Trophoblast cell (in vitro differentiated cells and primary cell): ENCODE results near the gene HLCS.

Experiments used
- DNase-seq, 2 donors: peaks; one replicate each; pipeline ENCODE4 v3.0.0-alpha.2; 2016
- H2AFZ ChIP-seq: 2 replicates; pipeline ENCODE4 v1.6.1; 2013; ENCODE audit warnings: low read length, moderate library complexity, mild to moderate bottlenecking; ENCODE audit not compliant: insufficient read depth, poor library complexity
- H2AK5ac ChIP-seq: 2 replicates; pipeline ENCODE4 v1.6.1; 2013; ENCODE audit warnings: mild to moderate bottlenecking, low read length
- H2BK120ac ChIP-seq: 2 replicates; pipeline ENCODE4 v1.6.1; 2013; ENCODE audit warnings: low read length, mild to moderate bottlenecking, moderate library complexity; ENCODE audit not compliant: insufficient read depth, poor library complexity
- H2BK12ac ChIP-seq: 2 replicates; pipeline ENCODE4 v1.6.1; 2013; ENCODE audit warnings: mild to moderate bottlenecking, low read length, moderate library complexity
- H2BK5ac ChIP-seq: 2 replicates; pipeline ENCODE4 v1.6.1; 2013; ENCODE audit warnings: low read length, low read depth, moderate library complexity, mild to moderate bottlenecking; ENCODE audit not compliant: poor library complexity
- H3K14ac ChIP-seq: 2 replicates; pipeline ENCODE4 v1.6.1; 2013; ENCODE audit warnings: mild to moderate bottlenecking, low read length
- H3K18ac ChIP-seq: 2 replicates; pipeline ENCODE4 v1.6.1; 2013; ENCODE audit warnings: mild to moderate bottlenecking, low read length
- H3K23ac ChIP-seq: 2 replicates; pipeline ENCODE4 v1.6.1; 2013; ENCODE audit warnings: low read length
- H3K27ac ChIP-seq: 2 replicates; pipeline ENCODE4 v1.5.1; 2013; ENCODE audit warnings: low read depth, mild to moderate bottlenecking, inconsistent platforms, low read length, moderate library complexity
- H3K27me3 ChIP-seq: 2 replicates; pipeline ENCODE4 v1.6.1; 2013; ENCODE audit warnings: inconsistent platforms, mild to moderate bottlenecking, low read length, moderate library complexity; ENCODE audit not compliant: insufficient read depth
- H3K36me3 ChIP-seq, 2 experiments: 1 replicate in 1 of 2; 2 replicates in 1 of 2; pipeline ENCODE4 v1.6.1; 2013; ENCODE audit warnings: low read length in 2 of 2, mild to moderate bottlenecking in 2 of 2, moderate library complexity in 1 of 2; ENCODE audit not compliant: insufficient read depth in 2 of 2, control insufficient read depth in 1 of 2
- H3K4ac ChIP-seq: 2 replicates; pipeline ENCODE4 v1.6.1; 2013; ENCODE audit warnings: low read depth, mild to moderate bottlenecking, low read length, moderate library complexity
- H3K4me1 ChIP-seq, 2 experiments: 1 replicate in 1 of 2; 2 replicates in 1 of 2; pipeline ENCODE4 v1.6.1; 2013; ENCODE audit warnings: low read length in 2 of 2, mild to moderate bottlenecking in 2 of 2, moderate library complexity in 1 of 2; ENCODE audit not compliant: insufficient read depth in 2 of 2, control insufficient read depth in 1 of 2
- H3K4me2 ChIP-seq: 2 replicates; pipeline ENCODE4 v1.6.1; 2013; ENCODE audit warnings: inconsistent platforms, mild to moderate bottlenecking, low read length, moderate library complexity
- H3K4me3 ChIP-seq: 2 replicates; pipeline ENCODE4 v1.5.1; 2013; ENCODE audit warnings: mild to moderate bottlenecking, low read depth, low read length, inconsistent platforms
- H3K79me1 ChIP-seq: one replicate; pipeline ENCODE4 v1.6.1; 2013; ENCODE audit warnings: low read length
- H3K79me2 ChIP-seq: 2 replicates; pipeline ENCODE4 v1.6.1; 2013; ENCODE audit warnings: low read length, mild to moderate bottlenecking; ENCODE audit not compliant: control insufficient read depth, insufficient read depth, poor library complexity
- H3K9ac ChIP-seq: 2 replicates; pipeline ENCODE4 v1.6.1; 2013; ENCODE audit warnings: mild to moderate bottlenecking, low read length
- H3K9me3 ChIP-seq: 2 replicates; pipeline ENCODE4 v1.6.1; 2013; ENCODE audit warnings: low read depth, mild to moderate bottlenecking, control low read depth, inconsistent platforms, low read length; ENCODE audit not compliant: insufficient read depth
- H4K12ac ChIP-seq: 2 replicates; pipeline ENCODE4 v1.6.1; 2013; ENCODE audit warnings: low read depth, mild to moderate bottlenecking, low read length, moderate library complexity
- H4K8ac ChIP-seq: 2 replicates; pipeline ENCODE4 v1.6.1; 2013; ENCODE audit warnings: low read depth, mild to moderate bottlenecking, low read length, moderate library complexity
- H4K91ac ChIP-seq: one replicate; pipeline ENCODE4 v1.6.1; 2013; ENCODE audit warnings: low read depth, mild to moderate bottlenecking, low read length, moderate library complexity
- WGBS: extraction: QIAGEN DNeasy Blood & Tissue Kit; methylation state at CpG from one replicate; pipeline ENCODE4 v1.1.7; 2013; ENCODE audit warnings: missing lambda C conversion rate; ENCODE audit not compliant: insufficient read length, insufficient coverage; ENCODE audit errors: extremely low coverage; 5-methylcytosine and 5-hydroxymethylcytosine counted together

The HLCS gene

GRCh38 chr21:36908260-36908908 is 58.1 kb downstream of the HLCS start:
- Histone ChIP-seq H3K14ac (no peak overlapping the region), H4K8ac (no peak overlapping the region), H2BK12ac (no peak overlapping the region), H3K27me3 (no peaks in the 10 kb centered on the region), H3K36me3 (no peaks in the 10 kb centered on the region), H3K4ac (no peak overlapping the region), H2AK5ac (no peak overlapping the region), H2BK5ac (no peak overlapping the region), H2BK120ac (no peak overlapping the region), H4K12ac (no peak overlapping the region), H4K91ac (no peak overlapping the region), H3K4me1 (no peaks in the 10 kb centered on the region), H3K4me3 (no peak overlapping the region), H3K18ac (no peak overlapping the region), H2AFZ (no peak overlapping the region), H3K4me2 (no peak overlapping the region), H3K79me2 (no peaks in the 10 kb centered on the region), H3K9me3 (no peaks in the 10 kb centered on the region), H3K79me1 (no peaks in the 10 kb centered on the region), H3K27ac (no peak overlapping the region), H3K23ac (no peak overlapping the region), H3K9ac (no peak overlapping the region)
- WGBS = no CpG with 5 or more reads among the region's 3 CpGs
- peak in 1 of 2 donors; percentile 72 for DNase-seq

- no peak overlapping the region for H2BK120ac ChIP-seq
- no peak overlapping the region for H2AK5ac ChIP-seq
- no peak overlapping the region for H4K91ac ChIP-seq
- no peak overlapping the region for H4K8ac ChIP-seq
- H3K4me2 ChIP-seq = no peak overlapping the region
- no peak overlapping the region for H4K12ac ChIP-seq
- H2BK12ac ChIP-seq = no peak overlapping the region
- no peaks in the 10 kb centered on the region for H3K79me2 ChIP-seq
- WGBS = no CpG with 5 or more reads among the region's 3 CpGs
- H2AFZ ChIP-seq = no peak overlapping the region
- H3K9ac ChIP-seq = no peak overlapping the region
- no peaks in the 10 kb centered on the region for H3K79me1 ChIP-seq
- H3K9me3 ChIP-seq = no peaks in the 10 kb centered on the region
- no peak overlapping the region for H3K27ac ChIP-seq
- no peak overlapping the region for H2BK5ac ChIP-seq
- no peak overlapping the region for H3K18ac ChIP-seq
- H3K14ac ChIP-seq = no peak overlapping the region
- H3K4ac ChIP-seq = no peak overlapping the region
- H3K4me3 ChIP-seq = no peak overlapping the region
- no peaks in the 10 kb centered on the region for H3K4me1 ChIP-seq
- H3K23ac ChIP-seq = no peak overlapping the region
- no peaks in the 10 kb centered on the region for H3K27me3 ChIP-seq
- H3K36me3 ChIP-seq = no peaks in the 10 kb centered on the region
- no peak for DNase-seq
Measured at GRCh38 chr21:36904093-36904666, 62.3 kb downstream of the HLCS start.

GRCh38 chr21:36902793-36903192 is 63.7 kb downstream of the HLCS start:
- Histone ChIP-seq H2BK120ac (no peak overlapping the region), H4K8ac (no peak overlapping the region), H3K9ac (no peak overlapping the region), H2AK5ac (no peak overlapping the region), H2AFZ (no peak overlapping the region), H3K23ac (no peak overlapping the region), H2BK12ac (no peak overlapping the region), H4K12ac (no peak overlapping the region), H4K91ac (no peak overlapping the region), H3K14ac (no peak overlapping the region), H3K27me3 (no peaks in the 10 kb centered on the region), H3K4me1 (no peaks in the 10 kb centered on the region), H3K4me2 (no peak overlapping the region), H3K36me3 (no peaks in the 10 kb centered on the region), H3K4me3 (no peak overlapping the region), H3K18ac (no peak overlapping the region), H2BK5ac (no peak overlapping the region), H3K79me1 (no peaks in the 10 kb centered on the region), H3K79me2 (no peaks in the 10 kb centered on the region), H3K9me3 (no peaks in the 10 kb centered on the region), H3K27ac (no peak overlapping the region), H3K4ac (no peak overlapping the region)
- WGBS = no CpG with 5 or more reads among the region's 5 CpGs
- DNase-seq = no peak

- H3K18ac ChIP-seq = no peak overlapping the region
- no peak overlapping the region for H3K23ac ChIP-seq
- H4K8ac ChIP-seq = no peak overlapping the region
- H2BK120ac ChIP-seq = no peak overlapping the region
- H3K9ac ChIP-seq = no peak overlapping the region
- no peak overlapping the region for H2AK5ac ChIP-seq
- no peaks in the 10 kb centered on the region for H3K79me2 ChIP-seq
- H3K4me2 ChIP-seq = no peak overlapping the region
- H3K36me3 ChIP-seq = no peaks in the 10 kb centered on the region
- no peak overlapping the region for H2BK12ac ChIP-seq
- H3K27me3 ChIP-seq = no peaks in the 10 kb centered on the region
- H3K79me1 ChIP-seq = no peaks in the 10 kb centered on the region
- no peak overlapping the region for H2BK5ac ChIP-seq
- H4K12ac ChIP-seq = no peak overlapping the region
- no peaks in the 10 kb centered on the region for H3K9me3 ChIP-seq
- WGBS = no CpG with 5 or more reads among the region's 8 CpGs
- no peak overlapping the region for H3K4ac ChIP-seq
- H3K27ac ChIP-seq = no peak overlapping the region
- no peak overlapping the region for H3K14ac ChIP-seq
- DNase-seq = no peak
- no peak overlapping the region for H4K91ac ChIP-seq
- no peaks in the 10 kb centered on the region for H3K4me1 ChIP-seq
- no peak overlapping the region for H2AFZ ChIP-seq
- no peak overlapping the region for H3K4me3 ChIP-seq
Measured at GRCh38 chr21:36902331-36902730, 64.1 kb downstream of the HLCS start.
